ENCODE data around the gene ANKZF1.

DNA sequence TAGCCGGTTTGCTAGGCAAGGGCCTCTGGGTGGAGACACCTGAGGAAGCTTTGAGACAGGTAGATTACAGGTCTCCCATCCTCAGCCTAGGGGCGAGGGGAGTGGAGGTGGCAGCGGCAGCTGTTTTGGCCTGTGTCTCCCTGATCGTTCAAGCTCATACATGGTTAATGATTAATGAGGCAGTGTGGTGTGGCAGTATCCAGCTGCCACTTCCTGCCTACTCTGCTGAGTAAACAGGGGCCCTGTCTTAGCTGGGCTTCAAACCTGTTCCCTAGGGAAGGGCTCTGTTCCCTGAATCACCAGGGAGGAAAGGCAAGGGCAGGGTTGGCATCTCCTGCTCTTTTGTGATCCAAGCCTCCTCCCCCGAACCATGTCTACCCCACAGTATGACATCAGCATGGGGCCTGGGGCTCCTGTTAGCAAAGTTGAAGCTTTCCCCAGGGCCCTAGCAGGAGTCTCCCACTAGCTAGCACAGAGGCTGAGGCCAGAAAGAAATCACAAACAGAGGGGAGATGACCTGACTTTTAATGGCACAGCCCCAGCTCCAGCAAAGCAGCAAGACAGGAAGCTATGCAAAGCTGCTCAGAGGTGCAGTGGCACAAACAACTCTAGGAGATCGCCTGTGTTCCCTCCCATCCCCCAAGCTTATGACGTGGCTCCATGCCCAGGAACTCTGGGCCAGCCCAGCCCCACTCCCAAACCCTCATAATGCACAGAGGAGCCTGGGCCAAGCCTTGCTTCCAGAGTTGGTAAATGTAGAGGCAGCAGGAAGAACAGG lies 19.8 kb downstream of the ANKZF1 start:
- TF ChIP-seq, protein P1, sequence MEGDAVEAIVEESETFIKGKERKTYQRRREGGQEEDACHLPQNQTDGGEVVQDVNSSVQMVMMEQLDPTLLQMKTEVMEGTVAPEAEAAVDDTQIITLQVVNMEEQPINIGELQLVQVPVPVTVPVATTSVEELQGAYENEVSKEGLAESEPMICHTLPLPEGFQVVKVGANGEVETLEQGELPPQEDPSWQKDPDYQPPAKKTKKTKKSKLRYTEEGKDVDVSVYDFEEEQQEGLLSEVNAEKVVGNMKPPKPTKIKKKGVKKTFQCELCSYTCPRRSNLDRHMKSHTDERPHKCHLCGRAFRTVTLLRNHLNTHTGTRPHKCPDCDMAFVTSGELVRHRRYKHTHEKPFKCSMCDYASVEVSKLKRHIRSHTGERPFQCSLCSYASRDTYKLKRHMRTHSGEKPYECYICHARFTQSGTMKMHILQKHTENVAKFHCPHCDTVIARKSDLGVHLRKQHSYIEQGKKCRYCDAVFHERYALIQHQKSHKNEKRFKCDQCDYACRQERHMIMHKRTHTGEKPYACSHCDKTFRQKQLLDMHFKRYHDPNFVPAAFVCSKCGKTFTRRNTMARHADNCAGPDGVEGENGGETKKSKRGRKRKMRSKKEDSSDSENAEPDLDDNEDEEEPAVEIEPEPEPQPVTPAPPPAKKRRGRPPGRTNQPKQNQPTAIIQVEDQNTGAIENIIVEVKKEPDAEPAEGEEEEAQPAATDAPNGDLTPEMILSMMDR (IDR thresholded peaks at IDR 0.05; ENCODE audit: insufficient read depth, low read depth, low read length): no peak
- TF ChIP-seq EZH2 (IDR thresholded peaks at IDR 0.05; ENCODE audit: insufficient read depth, low read length): no peak

Measured in astrocyte (in vitro differentiated cells and primary cell).